ENCODE data around the gene CDK1.

- no peak for TF ChIP-seq SPI1 (IDR thresholded peaks at IDR 0.05; ENCODE audit: low read depth, low read length)
- no peak for TF ChIP-seq POLR2A (IDR thresholded peaks at IDR 0.05; ENCODE audit: low read depth, low read length)
- no peak for TF ChIP-seq POLR2AphosphoS5 (IDR thresholded peaks at IDR 0.05; ENCODE audit: low read depth, low read length)
Measured at GRCh38 chr10:60821656-60822055, 43.4 kb downstream of the CDK1 start.
